GM12873 (cell line): ENCODE measurements around the gene SALL2.

ENCODE experiments used
- CTCF ChIP-seq: IDR thresholded peaks from 2 replicates; pipeline ENCODE4 v1.5.1; 2012; ENCODE audit warnings: low read depth, mild to moderate bottlenecking, moderate library complexity, low read length, control low read depth; ENCODE audit not compliant: insufficient read depth; ENCODE audit errors: missing control alignments

Gene SALL2

DNA sequence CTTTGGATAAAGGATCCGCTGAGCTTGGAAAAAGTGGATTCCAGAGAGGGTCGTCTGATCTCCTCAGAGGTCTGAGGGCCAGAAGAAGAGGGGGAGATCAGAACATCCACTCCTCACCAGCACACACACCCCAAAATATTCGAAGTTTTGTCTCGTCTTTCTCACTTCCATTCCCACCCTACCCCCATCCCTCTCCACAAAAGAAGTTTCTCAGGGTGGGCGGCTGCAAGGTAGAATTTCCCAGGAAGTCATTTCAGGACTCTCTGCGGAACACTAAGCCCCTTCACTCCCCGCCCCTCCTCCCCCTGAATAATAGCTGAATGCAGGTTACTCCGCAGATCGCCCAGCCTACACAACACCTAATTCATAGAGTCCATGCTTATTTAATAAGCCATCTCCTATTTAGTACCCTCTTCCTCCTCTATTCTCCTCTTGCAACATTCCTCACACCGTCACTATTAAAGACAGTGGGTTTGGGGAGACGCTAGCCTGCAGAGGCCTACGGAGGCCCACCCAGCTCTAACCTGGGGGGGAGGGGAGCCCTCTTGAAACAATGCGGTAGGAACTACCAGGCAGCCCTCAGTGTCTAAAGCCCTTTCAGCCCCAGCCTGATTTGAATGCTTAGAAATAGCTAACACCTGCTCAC lies 649 bp upstream of the SALL2 start:
- TF ChIP-seq CTCF = no peak

DNA sequence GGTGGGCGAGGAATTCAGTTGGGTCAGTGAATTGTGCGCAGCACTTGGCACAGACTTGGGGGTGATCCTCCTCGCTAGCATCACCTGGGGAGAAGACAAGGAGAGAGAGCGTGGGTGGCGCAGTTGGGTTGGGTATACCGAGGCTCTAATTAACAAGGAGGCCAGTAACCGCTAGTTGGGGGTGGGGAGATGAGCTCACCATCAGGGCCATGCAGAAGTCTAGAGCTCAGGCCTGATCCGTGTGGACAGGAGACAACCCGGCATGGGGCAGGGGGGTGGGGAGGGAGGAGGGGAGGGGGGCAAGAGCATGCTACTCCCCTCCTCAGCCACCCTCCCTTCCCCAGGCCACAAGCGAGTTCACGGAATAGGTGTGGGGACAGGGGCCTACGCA lies 580 bp downstream of the SALL2 start:
- no peak for TF ChIP-seq CTCF

- no peak for TF ChIP-seq CTCF
Observed at GRCh38 chr14:21524575-21525490, 1.3 kb downstream of the SALL2 start.

- no peak for TF ChIP-seq CTCF
Observed at GRCh38 chr14:21523203-21523602, 2.9 kb downstream of the SALL2 start.

GRCh38 chr14:21521501-21521900 lies 4.6 kb downstream of the SALL2 start:
- no peak for TF ChIP-seq CTCF

- TF ChIP-seq CTCF = no peak
Observed at GRCh38 chr14:21520767-21521166, 5.4 kb downstream of the SALL2 start.

- no peak for TF ChIP-seq CTCF
Observed at GRCh38 chr14:21518725-21519124, 7.4 kb downstream of the SALL2 start.
